K562 (cell line): ENCODE results near the gene CAPN5. TPM values are rescaled to one million over a fixed set of nuclear protein-coding genes. Genes with fewer than 3 reads are reported as not detected.

Experiments used
- polyA plus RNA-seq, 8 experiments: library from polyadenylated mRNA; depleted of rRNA in 4 of 8; stranded (reverse) in 5 of 8; unstranded in 3 of 8; fragments of >200 nt; fragmentation: Nextera tagmentation in 2 of 8; fragmentation: Illumina TruSeq in 1 of 8; extraction: Ambion mirVana in 2 of 8; extraction: Trizol in 1 of 8; gene quantifications; 2 replicates each; pipeline versions ENCODE4 v1.2.1 to v1.2.3, GENCODE V29; 2011 to 2014; ENCODE audit warnings: inconsistent platforms in 1 of 8, missing spikeins in 1 of 8
- total RNA-seq, 7 experiments: library from RNA; depleted of rRNA in 6 of 7; stranded (reverse); fragments of >200 nt in 6 of 7; fragmentation: Illumina TruSeq in 2 of 7; extraction: Trizol in 2 of 7; gene quantifications; 2 replicates each; pipeline versions ENCODE4 v1.2.1 to v1.2.3, GENCODE V29; 2011 to 2021; ENCODE audit warnings: low replicate concordance in 1 of 7
- TF ChIP-seq, protein P1 (sequence below): IDR thresholded peaks from 2 replicates; pipeline ENCODE4 v1.6.1; 2011; ENCODE audit warnings: borderline replicate concordance, low read depth, mild to moderate bottlenecking, moderate library complexity, low read length; ENCODE audit not compliant: insufficient read depth, poor library complexity, severe bottlenecking
- TF ChIP-seq, protein P2 (sequence below), 2 experiments: fragments of 450-650 bp; IDR thresholded peaks; 2 replicates each; pipeline ENCODE4 v1.6.1; 2016; ENCODE audit warnings: mild to moderate bottlenecking in 2 of 2, borderline replicate concordance in 1 of 2, low read depth in 1 of 2, moderate library complexity in 1 of 2

CAPN5 gene
- total and polyA plus RNA-seq, 9 of the 15 experiments (the other 6 are each of a cell fraction or from before 2014, with no cell fraction given) = 0.04 to 0.44 (median 0.14) TPM; not detected in 2

DNA sequence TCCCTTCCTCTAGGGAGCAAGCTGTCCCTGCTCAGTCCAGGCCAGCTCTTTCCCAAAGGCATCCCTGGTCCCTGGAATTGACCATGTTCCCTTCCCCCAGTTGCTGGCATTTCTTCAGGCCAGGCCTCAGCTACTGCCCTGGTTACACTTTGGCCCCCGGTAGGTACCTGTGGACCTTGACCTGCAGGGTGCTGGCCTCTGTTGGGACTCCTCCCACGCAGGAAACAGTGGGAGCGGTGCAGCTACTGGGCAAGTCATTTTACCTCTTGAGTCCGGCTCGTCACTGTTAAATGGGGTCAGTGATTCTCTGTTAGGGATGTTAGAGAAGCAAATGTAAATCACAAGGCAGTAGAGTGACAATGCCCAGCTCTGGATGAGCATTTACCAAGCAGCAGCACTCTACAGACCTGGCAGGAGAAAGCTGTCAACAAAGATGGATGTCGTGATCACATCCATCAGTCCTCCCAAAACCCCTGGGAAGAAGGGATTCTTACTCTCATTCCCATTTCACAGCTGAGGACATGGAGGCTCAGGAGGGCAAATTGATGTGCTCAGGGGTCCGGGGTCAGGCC lies 78.2 kb downstream of the CAPN5 start (continued):
- TF ChIP-seq, protein P1, sequence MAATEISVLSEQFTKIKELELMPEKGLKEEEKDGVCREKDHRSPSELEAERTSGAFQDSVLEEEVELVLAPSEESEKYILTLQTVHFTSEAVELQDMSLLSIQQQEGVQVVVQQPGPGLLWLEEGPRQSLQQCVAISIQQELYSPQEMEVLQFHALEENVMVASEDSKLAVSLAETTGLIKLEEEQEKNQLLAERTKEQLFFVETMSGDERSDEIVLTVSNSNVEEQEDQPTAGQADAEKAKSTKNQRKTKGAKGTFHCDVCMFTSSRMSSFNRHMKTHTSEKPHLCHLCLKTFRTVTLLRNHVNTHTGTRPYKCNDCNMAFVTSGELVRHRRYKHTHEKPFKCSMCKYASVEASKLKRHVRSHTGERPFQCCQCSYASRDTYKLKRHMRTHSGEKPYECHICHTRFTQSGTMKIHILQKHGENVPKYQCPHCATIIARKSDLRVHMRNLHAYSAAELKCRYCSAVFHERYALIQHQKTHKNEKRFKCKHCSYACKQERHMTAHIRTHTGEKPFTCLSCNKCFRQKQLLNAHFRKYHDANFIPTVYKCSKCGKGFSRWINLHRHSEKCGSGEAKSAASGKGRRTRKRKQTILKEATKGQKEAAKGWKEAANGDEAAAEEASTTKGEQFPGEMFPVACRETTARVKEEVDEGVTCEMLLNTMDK = no peak
- TF ChIP-seq, protein P2, sequence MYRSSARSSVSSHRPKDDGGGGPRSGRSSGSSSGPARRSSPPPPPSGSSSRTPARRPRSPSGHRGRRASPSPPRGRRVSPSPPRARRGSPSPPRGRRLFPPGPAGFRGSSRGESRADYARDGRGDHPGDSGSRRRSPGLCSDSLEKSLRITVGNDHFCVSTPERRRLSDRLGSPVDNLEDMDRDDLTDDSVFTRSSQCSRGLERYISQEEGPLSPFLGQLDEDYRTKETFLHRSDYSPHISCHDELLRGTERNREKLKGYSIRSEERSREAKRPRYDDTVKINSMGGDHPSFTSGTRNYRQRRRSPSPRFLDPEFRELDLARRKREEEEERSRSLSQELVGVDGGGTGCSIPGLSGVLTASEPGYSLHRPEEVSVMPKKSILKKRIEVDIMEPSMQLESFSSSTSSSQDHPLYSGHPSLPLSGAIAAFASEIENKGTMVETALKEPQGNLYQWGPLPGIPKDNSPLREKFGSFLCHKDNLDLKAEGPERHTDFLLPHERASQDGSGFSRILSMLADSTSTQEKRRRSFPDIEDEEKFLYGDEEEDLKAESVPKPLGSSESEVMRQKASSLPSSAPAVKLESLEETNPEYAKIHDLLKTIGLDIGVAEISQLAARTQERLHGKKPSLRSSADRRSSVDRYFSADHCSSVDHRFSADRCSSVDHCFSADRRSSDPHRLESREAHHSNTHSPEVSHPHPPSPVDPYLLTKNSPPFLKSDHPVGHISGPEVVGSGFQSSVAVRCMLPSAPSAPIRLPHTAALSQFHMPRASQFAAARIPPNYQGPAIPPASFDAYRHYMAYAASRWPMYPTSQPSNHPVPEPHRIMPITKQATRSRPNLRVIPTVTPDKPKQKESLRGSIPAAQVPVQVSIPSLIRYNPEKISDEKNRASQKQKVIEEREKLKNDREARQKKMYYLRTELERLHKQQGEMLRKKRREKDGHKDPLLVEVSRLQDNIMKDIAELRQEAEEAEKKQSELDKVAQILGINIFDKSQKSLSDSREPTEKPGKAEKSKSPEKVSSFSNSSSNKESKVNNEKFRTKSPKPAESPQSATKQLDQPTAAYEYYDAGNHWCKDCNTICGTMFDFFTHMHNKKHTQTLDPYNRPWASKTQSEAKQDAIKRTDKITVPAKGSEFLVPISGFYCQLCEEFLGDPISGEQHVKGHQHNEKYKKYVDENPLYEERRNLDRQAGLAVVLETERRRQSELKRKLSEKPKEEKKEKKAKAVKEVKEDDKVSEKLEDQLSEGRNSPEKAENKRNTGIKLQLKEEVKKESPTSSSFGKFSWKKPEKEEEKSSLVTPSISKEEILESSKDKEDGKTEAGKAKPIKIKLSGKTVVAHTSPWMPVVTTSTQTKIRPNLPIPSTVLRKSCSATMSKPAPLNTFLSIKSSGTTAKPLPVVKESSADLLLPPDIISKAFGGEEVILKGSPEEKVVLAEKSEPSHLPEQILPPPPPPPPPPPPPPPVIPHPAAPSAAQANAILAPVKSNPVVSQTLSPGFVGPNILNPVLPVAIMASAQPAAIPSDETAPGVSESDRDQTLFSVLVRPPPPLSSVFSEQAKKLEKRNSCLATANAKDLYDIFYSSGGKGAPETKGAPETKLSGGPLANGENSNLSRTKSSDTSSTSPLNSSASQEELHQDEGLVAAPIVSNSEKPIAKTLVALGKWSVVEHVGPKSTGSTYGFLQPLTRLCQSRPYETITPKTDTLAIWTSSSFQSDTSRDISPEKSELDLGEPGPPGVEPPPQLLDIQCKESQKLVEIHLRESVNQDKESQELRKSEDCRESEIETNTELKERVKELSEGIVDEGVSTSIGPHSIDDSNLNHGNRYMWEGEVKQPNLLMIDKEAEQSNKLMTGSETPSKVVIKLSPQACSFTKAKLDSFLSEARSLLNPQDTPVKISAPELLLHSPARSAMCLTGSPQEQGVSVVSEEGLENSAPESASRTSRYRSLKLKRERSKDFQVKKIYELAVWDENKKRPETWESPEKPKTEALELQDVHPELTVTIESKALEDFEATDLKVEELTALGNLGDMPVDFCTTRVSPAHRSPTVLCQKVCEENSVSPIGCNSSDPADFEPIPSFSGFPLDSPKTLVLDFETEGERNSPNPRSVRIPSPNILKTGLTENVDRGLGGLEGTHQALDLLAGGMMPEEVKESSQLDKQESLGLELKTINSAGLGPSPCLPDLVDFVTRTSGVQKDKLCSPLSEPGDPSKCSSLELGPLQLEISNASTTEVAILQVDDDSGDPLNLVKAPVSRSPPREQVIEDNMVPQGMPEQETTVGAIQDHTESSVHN (IDR thresholded peaks at IDR 0.05; ENCODE audit: borderline replicate concordance in 1 of 2, low read depth in 1 of 2) = no peak
